Upper lobe of left lung (tissue), 4 donors: ENCODE results near the gene ADAMTS16.

Source experiments
- POLR2A ChIP-seq, 4 donors: fragments of 450-650 bp; IDR thresholded peaks; one replicate each; pipeline ENCODE4 v1.5.1; 2016 to 2017; ENCODE audit warnings: antibody characterized with exemption in 4 of 4, mild to moderate bottlenecking in 2 of 4
- TF ChIP-seq, protein P1 (sequence below), 6 experiments: fragments of 450-650 bp in 4 of 6; fragments of 200-600 bp in 2 of 6; sonication (generic) in 2 of 6; IDR thresholded peaks; one replicate each; pipeline ENCODE4 v1.5.1; 2016 to 2019; ENCODE audit warnings: antibody characterized with exemption in 6 of 6

GRCh38 chr5:5350101-5350500 lies 210.0 kb downstream of the ADAMTS16 start:
- TF ChIP-seq, protein P1, sequence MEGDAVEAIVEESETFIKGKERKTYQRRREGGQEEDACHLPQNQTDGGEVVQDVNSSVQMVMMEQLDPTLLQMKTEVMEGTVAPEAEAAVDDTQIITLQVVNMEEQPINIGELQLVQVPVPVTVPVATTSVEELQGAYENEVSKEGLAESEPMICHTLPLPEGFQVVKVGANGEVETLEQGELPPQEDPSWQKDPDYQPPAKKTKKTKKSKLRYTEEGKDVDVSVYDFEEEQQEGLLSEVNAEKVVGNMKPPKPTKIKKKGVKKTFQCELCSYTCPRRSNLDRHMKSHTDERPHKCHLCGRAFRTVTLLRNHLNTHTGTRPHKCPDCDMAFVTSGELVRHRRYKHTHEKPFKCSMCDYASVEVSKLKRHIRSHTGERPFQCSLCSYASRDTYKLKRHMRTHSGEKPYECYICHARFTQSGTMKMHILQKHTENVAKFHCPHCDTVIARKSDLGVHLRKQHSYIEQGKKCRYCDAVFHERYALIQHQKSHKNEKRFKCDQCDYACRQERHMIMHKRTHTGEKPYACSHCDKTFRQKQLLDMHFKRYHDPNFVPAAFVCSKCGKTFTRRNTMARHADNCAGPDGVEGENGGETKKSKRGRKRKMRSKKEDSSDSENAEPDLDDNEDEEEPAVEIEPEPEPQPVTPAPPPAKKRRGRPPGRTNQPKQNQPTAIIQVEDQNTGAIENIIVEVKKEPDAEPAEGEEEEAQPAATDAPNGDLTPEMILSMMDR (IDR thresholded peaks at IDR 0.05): no peak
- no peak for TF ChIP-seq POLR2A (IDR thresholded peaks at IDR 0.05)
